Anterior cingulate cortex (tissue), 58 donors: ENCODE measurements around the gene PPWD1.
"Not testable (repeated sequence)": the region's sequence is repeated elsewhere in the genome, so short reads cannot be mapped to it uniquely, and the experiment has no call there.

ENCODE experiments used
- DNase-seq, 58 donors: peaks; one replicate each; lab custom pipeline; 2025; lab: John Stamatoyannopoulos, UW

PPWD1 gene

GRCh38 chr5:65562731-65563701 lies at the start of gene PPWD1, which contains the start of gene CENPK:
PPWD1 (plus strand) TSS chr5:65563296; CDS start chr5:65563311, 15 bp downstream.
CENPK (minus strand) TSS chr5:65563168; CDS start chr5:65554907, 8,261 bp downstream.
- peak; percentile 64 to 95 (median 90) for DNase-seq

DNA sequence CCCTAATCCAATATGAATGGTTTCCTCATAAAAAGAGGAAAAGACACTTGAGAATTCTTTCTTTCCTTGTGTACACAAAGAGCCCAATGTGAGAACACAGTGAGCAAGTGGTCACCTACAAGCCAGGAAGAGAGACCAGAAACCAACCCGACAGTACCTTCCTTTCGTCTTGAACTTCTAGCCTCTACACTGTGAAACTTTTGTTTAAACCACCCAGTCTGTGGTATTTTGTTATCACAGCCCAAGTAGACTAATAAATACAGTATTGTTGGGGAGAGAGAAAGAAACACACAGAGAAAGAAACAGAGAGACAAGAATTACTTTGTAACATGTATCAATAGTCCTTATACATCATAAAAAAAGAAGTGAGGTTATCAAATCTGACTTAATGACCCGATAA lies 37.4 kb upstream of the PPWD1 start:
- DNase-seq: no peak

- DNase-seq: no peak
These were observed 32.2 kb upstream of the PPWD1 start for GRCh38 chr5:65530904-65531303.

DNA sequence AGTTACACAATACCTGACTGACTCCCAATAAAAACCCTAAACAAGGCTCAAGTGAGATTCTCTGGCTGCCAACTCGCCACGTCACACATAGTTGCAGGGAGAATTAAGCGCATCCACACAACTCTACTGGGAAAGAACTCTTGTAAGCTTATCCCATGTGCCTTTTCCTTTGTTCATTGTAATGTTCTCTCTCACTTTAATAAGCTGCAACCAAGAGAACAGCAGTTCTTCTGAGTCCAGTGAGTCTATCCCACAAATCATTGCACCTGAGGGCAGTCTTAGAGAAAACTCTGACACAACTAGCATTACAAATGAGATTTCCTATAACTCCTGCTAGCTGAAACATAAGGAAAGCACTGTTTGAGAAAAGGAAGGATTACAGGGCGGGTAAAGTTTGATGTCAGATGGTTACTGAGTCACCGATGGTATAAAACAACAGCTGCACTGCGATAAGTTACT lies 27.5 kb upstream of the PPWD1 start:
- no peak for DNase-seq

- DNase-seq: no peak
These were observed 23.3 kb upstream of the PPWD1 start for GRCh38 chr5:65539827-65540226.

- DNase-seq: no peak
These were observed 18.6 kb upstream of the PPWD1 start for GRCh38 chr5:65544473-65544872.

- DNase-seq: no peak
These were observed 17.0 kb upstream of the PPWD1 start for GRCh38 chr5:65546141-65546540.

- no peak for DNase-seq
These were observed 14.8 kb upstream of the PPWD1 start for GRCh38 chr5:65548281-65548680.

GRCh38 chr5:65553941-65554340 lies 9.2 kb upstream of the PPWD1 start:
- DNase-seq: no peak

DNA sequence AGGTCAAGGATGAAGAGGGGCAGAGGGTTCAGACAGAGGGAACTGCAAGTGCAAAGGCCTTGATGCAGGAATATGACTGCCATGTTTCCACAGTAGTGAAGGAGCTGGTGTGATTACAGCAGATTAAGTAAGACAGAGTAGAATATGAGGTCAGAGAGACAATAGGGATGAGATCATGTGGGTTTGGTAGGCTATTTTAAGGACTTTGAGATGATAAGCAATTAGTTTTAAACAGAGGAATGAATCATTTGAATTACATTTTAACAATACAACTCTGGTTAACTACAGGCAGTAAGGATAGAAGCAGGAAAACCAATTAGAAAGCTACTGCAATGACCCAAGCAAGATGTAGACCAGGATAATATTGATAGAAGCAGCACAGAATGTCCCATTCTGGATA lies 7.8 kb upstream of the PPWD1 start:
- no peak for DNase-seq

GRCh38 chr5:65556181-65556580 lies 6.9 kb upstream of the PPWD1 start:
- DNase-seq: no peak

GRCh38 chr5:65556718-65557117 lies 6.4 kb upstream of the PPWD1 start:
- no peak for DNase-seq

DNA sequence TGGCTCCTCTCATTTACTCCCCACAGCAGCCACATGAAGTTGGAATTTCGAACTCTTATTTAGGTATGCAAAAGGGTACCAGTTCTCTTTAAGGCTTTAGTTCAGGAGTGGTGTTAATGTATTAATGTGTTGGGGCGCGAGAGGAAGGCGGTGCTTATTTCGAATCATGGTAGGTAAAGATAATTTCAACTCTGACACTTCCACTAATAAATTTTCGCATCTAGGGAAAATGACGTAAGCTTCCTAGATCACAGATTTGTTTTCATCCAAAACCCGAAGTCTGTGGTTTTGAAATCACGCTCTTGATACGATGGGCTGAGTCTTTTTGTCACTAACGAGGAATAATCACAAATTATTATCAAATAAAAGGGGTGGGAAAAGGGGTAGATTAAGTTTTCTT lies 681 bp downstream of the PPWD1 start:
- no peak for DNase-seq

GRCh38 chr5:65566505-65566904 lies 3.4 kb downstream of the PPWD1 start:
- DNase-seq: no peak

- DNase-seq: no peak
These were observed 7.6 kb downstream of the PPWD1 start for GRCh38 chr5:65570598-65571226.

GRCh38 chr5:65577141-65577540 lies 14.0 kb downstream of the PPWD1 start:
- no peak for DNase-seq

DNA sequence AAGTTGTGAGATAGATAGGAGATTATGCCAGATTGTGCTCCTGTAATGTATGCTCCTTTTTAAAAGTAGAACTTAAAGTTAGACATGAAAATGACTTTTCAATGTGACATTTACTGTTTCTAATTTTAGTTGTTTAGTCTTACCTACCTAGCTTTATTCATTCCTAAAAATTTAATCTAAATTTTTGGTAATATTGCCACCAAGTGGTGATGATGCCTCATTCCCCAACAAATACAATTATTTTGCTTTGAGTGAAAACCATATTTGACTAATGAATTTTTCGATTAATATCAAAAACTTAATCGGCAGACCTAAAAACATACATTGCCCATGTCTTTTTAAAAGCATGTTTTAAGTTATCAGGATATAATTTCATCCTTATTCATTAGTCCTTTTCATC lies 25.6 kb downstream of the PPWD1 start:
- no peak for DNase-seq

GRCh38 chr5:65601761-65602160 lies 38.7 kb downstream of the PPWD1 start:
- not testable (repeated sequence) for DNase-seq

DNA sequence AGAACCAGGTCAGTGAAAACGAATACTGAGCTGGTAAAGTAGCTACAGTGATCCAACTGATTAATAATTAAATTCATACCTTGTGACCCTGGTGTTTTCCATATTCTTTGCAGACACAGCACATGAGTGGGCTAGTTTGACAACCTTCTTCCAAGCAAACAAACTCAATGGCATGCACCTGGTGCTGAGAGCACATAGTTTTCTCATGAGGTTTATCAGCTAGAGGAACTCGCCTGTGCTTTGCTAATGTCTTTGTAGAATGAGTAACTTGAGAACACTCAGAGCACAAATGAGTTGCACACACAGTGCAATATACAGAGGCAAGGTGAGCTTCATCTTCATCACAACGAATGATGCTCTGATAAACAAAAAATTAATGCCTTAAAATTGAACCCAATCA lies 48.4 kb downstream of the PPWD1 start:
- no peak for DNase-seq

GRCh38 chr5:65612298-65612907 lies 49.3 kb downstream of the PPWD1 start:
- DNase-seq: no peak

DNA sequence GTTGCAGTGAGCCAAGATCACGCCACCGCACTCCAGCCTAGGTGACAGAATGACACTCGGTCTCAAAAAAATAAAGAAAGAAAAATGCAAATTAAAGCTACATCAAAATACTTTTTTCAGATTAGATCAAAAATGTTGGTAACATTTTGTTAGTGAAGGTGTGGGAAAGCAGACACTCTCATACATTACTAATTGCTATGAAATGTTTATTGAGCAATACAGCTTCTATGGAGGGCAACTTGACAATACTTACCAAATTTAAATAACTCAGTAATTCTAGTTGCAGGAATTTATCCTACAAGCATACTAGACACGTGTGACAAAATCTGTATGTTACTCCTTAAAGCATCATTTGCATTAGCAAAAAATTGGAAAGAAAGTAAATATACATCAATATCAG lies 56.9 kb downstream of the PPWD1 start:
- no peak for DNase-seq
